GM18502 (cell line): Measurements from ENCODE around the gene WDFY1.

Experiments used
- ATAC-seq: cut with Tn5 transposase; IDR thresholded peaks from one replicate; pipeline ENCODE4 v1.9.1; 2021; ENCODE audit warnings: mild to moderate bottlenecking; ENCODE audit not compliant: unreplicated experiment, poor library complexity

Gene WDFY1, protein sequence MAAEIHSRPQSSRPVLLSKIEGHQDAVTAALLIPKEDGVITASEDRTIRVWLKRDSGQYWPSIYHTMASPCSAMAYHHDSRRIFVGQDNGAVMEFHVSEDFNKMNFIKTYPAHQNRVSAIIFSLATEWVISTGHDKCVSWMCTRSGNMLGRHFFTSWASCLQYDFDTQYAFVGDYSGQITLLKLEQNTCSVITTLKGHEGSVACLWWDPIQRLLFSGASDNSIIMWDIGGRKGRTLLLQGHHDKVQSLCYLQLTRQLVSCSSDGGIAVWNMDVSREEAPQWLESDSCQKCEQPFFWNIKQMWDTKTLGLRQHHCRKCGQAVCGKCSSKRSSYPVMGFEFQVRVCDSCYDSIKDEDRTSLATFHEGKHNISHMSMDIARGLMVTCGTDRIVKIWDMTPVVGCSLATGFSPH

GRCh38 chr2:223944703-223945531 lies at the start of gene WDFY1:
WDFY1 (minus strand) TSS chr2:223945335; CDS start chr2:223945284, 51 bp downstream.
- ATAC-seq, result peak; percentile 81

GRCh38 chr2:223994562-223995162 lies 49.5 kb upstream of the WDFY1 start:
- no peak for ATAC-seq

DNA sequence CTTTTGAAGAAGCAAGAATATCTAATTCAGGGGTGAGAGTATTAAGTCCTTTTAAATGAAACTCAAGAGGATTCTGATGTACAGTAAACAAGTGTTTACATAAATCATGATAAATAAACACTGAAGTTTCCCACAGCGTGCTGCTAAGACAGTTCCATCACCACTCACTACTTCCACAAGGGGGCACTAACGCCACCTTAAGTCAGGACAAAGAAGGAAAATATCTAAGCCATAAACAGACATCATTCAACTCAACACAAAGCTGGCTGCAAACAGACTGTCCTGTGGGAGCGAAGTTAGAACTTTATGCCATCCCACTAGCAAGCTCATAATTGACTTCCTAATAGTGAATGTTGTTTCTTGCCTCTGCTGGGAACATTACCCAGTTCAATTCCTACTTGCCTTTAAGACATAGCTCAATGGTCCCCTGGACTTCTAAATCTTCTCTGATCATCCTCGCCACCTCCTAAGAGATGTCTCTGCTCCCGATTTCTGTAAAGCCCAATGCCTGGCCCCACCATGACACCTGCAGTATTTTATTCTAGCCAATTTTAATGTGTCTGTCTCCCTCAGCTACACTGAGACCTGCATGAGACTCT lies 48.6 kb upstream of the WDFY1 start:
- peak; percentile 83 for ATAC-seq

DNA sequence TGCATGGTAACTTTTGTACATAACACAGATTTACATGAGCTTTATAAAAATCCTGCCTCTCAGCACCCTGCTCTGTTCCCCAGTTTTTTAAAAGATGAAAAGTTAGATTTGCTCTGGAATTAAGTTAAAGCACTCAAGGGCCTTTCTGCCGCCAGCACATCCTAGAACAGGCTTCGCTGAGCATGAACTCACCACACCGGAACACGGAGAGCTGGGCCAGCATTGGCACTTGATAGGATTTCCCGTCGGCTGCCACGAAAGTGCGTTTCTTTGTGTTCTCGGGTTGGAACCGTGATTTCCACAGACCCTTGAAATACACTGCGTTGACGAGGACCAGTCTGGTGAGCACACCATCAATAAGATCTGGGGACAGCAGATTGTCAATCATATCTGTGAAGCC lies 46.5 kb upstream of the WDFY1 start:
- no peak for ATAC-seq

- ATAC-seq, result no peak
Measured at GRCh38 chr2:223989856-223990232, 44.7 kb upstream of the WDFY1 start.

DNA sequence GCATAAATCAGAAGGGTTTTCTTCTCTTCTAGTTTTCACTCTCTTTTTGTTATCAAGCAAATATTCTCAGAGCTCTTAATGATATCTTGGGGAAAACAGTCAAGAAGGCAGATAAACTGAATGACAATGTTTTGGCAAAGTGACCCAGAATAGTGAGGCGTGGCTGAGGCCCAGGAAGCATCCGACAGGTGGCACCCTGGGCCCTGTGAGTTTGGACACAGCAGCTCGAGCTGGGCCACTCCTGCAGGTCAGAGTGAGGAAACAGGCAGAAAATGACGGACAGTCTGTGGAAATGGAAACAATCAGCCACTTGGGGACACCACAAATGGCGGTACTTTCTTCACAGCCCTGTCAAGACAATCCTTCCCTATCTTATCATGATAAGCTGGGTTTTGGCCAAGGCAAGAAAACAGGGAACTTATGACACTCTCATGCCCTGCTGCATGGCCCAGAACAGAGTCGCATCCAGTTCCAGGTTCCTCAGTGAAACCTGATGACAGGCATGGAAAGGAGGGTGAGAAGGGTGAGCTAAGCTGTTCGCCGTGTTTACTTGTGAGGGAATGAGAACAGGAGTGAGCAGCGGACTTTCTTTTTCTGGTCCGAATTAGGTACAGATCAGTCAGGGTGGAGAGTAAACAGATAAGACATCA lies 44.2 kb upstream of the WDFY1 start:
- no peak for ATAC-seq

DNA sequence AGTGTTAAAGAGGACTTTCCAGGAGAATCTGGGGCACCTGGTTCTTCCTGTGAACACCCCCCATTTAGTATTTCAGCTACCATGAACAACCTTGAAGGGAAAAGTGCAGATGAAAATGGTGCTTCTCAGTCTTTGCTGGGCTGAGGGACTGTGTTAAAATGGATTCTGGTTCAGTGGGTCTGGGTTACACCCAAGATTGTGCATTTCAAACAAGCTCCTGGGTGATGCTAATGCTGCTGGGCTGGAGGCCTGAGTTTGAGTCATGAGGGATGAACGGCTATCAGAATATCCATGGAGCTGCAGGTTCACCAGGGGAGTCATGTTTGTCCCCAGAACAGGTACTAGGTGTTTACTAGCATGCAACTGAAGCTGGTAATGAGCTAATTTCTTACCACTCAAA lies 36.1 kb upstream of the WDFY1 start:
- no peak for ATAC-seq

GRCh38 chr2:223980803-223981202 lies 35.7 kb upstream of the WDFY1 start:
- no peak for ATAC-seq

GRCh38 chr2:223980397-223980735 lies 35.2 kb upstream of the WDFY1 start:
- ATAC-seq, result no peak

- ATAC-seq, result no peak
Measured at GRCh38 chr2:223979730-223980396, 34.7 kb upstream of the WDFY1 start.

DNA sequence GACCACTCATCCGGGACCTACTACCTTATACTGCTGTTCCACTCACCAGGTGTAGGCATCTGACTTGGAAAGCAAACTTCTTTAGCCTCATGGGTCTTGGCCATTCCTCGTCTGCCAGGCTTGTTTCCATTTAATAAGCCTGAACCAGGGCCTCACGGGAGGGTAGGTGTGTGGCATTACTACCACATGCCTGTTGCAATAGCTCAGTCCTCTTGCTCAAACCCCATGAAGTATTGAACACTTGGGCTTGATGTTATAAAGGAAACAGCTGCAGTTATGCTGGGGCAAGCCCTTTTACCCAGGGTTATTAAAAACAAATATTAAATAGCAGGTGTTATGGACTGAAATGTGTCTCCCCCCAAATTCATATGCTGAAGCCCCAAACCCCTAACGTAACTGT lies 33.3 kb upstream of the WDFY1 start:
- ATAC-seq, result no peak

- no peak for ATAC-seq
Measured at GRCh38 chr2:223976635-223977226, 31.6 kb upstream of the WDFY1 start.

GRCh38 chr2:223973606-223974005 lies 28.5 kb upstream of the WDFY1 start:
- ATAC-seq, result no peak

GRCh38 chr2:223972656-223973102 lies 27.5 kb upstream of the WDFY1 start:
- ATAC-seq, result no peak

- no peak for ATAC-seq
Measured at GRCh38 chr2:223971731-223972130, 26.6 kb upstream of the WDFY1 start.

DNA sequence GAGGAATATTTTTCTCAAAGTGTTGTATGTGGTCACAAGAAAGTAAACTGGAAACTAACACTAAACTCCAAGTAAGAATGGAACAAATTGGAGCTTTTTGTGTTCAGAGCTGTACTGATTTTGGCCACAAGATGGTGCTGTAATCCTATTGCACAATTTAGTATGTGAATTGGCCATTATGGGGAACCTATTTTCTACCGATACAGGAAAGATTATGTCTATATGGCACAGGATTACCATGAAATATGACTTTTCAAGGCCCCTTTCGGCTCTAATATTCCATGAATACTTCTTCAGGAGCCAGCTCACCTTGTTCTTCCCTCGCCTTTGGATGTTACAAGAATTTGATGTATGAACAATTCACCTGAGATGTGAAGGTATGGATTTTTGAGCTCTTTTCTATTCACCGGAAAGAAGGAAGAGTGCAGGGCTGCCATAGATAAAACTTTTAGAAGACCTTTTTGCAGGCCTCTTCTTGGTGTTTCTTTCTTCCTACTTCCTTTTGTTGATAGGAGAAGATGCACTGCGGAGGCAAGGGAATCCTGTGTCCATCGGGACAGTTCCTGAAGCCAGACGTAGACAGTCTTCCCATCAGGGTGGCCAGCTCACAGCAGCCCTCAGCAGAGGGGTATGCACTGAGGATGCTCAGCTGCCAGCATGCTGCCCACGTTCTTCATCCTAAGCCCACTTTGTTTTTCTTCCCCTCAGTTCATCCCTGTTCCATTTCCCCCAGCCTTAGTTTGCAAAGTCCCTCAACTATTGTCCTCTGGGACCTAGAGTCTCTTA lies 25.4 kb upstream of the WDFY1 start:
- peak; percentile 77 for ATAC-seq

- ATAC-seq, result no peak
Measured at GRCh38 chr2:223969856-223970255, 24.7 kb upstream of the WDFY1 start.

DNA sequence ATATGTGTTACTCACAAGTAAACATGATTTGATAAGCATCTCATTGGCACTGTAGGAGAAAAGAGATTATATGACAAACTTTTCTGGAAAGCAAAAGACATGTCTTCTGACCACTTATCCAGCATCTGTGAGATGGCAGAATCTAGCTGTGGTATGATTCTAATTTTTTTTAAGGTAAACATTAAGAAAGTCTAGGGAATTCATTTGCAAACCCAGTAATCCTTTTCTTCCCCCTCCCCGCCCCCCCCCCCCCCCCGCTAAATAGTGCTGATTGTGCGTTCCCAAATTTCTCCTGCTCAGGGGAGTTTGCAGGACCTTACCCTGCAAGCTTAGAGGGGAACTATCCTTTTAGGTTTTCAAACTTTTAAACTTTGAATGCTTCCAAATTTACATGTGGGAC lies 24.2 kb upstream of the WDFY1 start:
- no peak for ATAC-seq

DNA sequence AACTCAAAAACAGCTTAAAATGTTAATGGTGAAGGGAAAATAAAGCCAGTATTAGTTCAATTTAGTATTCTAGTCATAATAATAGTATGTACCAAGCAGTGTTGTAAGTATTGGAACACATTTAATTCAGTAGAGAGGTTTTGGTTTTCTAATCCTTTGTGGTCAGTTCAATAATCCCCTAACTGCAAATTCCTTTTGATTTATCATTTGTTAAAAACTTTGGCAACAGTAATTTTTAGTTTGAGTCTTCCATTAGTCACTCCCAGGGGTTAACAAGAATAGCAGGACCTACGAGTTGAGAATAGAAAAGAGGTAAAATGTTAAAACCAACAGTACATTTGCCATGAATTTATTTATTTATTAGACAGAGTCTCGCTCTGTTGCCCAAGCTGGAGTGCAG lies 22.8 kb upstream of the WDFY1 start:
- ATAC-seq, result no peak
